C4-2B (cell line): ENCODE measurements around the gene OR2A14.

Source experiments
- ZFX ChIP-seq: fragments of 450-650 bp; IDR thresholded peaks from 2 replicates; pipeline ENCODE4 v1.6.1; 2017
- TF ChIP-seq, protein P1 (sequence below): fragments of 450-650 bp; conservative IDR thresholded peaks from 2 replicates; pipeline ENCODE4 v1.5.1; 2017; ENCODE audit warnings: mild to moderate bottlenecking

GRCh38 chr7:144109283-144109682 is 13.7 kb upstream of the OR2A14 start, which contains the start of gene OR2A2:
- TF ChIP-seq, protein P1, sequence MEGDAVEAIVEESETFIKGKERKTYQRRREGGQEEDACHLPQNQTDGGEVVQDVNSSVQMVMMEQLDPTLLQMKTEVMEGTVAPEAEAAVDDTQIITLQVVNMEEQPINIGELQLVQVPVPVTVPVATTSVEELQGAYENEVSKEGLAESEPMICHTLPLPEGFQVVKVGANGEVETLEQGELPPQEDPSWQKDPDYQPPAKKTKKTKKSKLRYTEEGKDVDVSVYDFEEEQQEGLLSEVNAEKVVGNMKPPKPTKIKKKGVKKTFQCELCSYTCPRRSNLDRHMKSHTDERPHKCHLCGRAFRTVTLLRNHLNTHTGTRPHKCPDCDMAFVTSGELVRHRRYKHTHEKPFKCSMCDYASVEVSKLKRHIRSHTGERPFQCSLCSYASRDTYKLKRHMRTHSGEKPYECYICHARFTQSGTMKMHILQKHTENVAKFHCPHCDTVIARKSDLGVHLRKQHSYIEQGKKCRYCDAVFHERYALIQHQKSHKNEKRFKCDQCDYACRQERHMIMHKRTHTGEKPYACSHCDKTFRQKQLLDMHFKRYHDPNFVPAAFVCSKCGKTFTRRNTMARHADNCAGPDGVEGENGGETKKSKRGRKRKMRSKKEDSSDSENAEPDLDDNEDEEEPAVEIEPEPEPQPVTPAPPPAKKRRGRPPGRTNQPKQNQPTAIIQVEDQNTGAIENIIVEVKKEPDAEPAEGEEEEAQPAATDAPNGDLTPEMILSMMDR: no peak
- TF ChIP-seq ZFX: no peak
